Astrocyte (in vitro differentiated cells and primary cell): ENCODE data around the gene NCEH1. TPM values are rescaled to one million over a fixed set of nuclear protein-coding genes. Genes with fewer than 3 reads are reported as not detected.

ENCODE experiments used
- DNase-seq: peaks from one replicate; pipeline ENCODE4 v3.0.0-alpha.2; 2010; ENCODE audit warnings: low read depth
- FAIRE-seq: peaks from 2 replicates; lab custom pipeline; 2011; peaks lifted over from hg19 to GRCh38; lab: Jason Lieb, UNC
- H2AFZ ChIP-seq: 2 replicates; pipeline ENCODE4 v1.6.0; 2012; ENCODE audit warnings: low read depth, low read length, inconsistent platforms
- H3K27ac ChIP-seq: 2 replicates; pipeline ENCODE4 v1.5.1; 2011; ENCODE audit warnings: low read depth, low read length, inconsistent platforms
- H3K27me3 ChIP-seq: 2 replicates; pipeline ENCODE4 v1.6.0; 2011; ENCODE audit warnings: low read length, inconsistent platforms; ENCODE audit not compliant: insufficient read depth
- H3K36me3 ChIP-seq: 2 replicates; pipeline ENCODE4 v1.5.1; 2011; ENCODE audit warnings: low read length, inconsistent platforms; ENCODE audit not compliant: insufficient read depth
- H3K4me1 ChIP-seq: 2 replicates; pipeline ENCODE4 v1.5.1; 2011; ENCODE audit warnings: low read length, inconsistent platforms; ENCODE audit not compliant: insufficient read depth
- H3K4me2 ChIP-seq: 2 replicates; pipeline ENCODE4 v1.6.0; 2012; ENCODE audit warnings: low read length, inconsistent platforms
- H3K4me3 ChIP-seq: 2 replicates; pipeline ENCODE4 v1.5.1; 2011; ENCODE audit warnings: low read depth, mild to moderate bottlenecking, low read length, inconsistent platforms; ENCODE audit not compliant: insufficient read depth
- H3K79me2 ChIP-seq: 2 replicates; pipeline ENCODE4 v1.6.0; 2012; ENCODE audit warnings: mild to moderate bottlenecking, low read length, inconsistent platforms; ENCODE audit not compliant: insufficient read depth
- H3K9ac ChIP-seq: 2 replicates; pipeline ENCODE4 v1.6.0; 2012; ENCODE audit warnings: mild to moderate bottlenecking, low read length, inconsistent platforms
- H3K9me3 ChIP-seq: 2 replicates; pipeline ENCODE4 v1.5.1; 2012; ENCODE audit warnings: low read depth, mild to moderate bottlenecking, low read length, inconsistent platforms; ENCODE audit not compliant: insufficient read depth
- H4K20me1 ChIP-seq: 2 replicates; pipeline ENCODE4 v1.6.0; 2012; ENCODE audit warnings: low read length, inconsistent platforms; ENCODE audit not compliant: insufficient read depth
- H3K27ac Mint-ChIP-seq: one replicate; pipeline ENCODE4 v1.8.0; 2021; ENCODE audit warnings: mild to moderate bottlenecking, mixed read lengths; ENCODE audit not compliant: unreplicated experiment
- H3K27me3 Mint-ChIP-seq: one replicate; pipeline ENCODE4 v1.8.0; 2021; ENCODE audit warnings: low read depth, mixed read lengths; ENCODE audit not compliant: unreplicated experiment
- H3K36me3 Mint-ChIP-seq: one replicate; pipeline ENCODE4 v1.8.0; 2021; ENCODE audit warnings: low read depth, mixed read lengths; ENCODE audit not compliant: unreplicated experiment
- H3K4me1 Mint-ChIP-seq: one replicate; pipeline ENCODE4 v1.8.0; 2021; ENCODE audit warnings: low read depth, mixed read lengths; ENCODE audit not compliant: unreplicated experiment
- H3K4me3 Mint-ChIP-seq: one replicate; pipeline ENCODE4 v1.8.0; 2021; ENCODE audit warnings: mild to moderate bottlenecking, moderate library complexity, mixed read lengths; ENCODE audit not compliant: unreplicated experiment
- H3K9me3 Mint-ChIP-seq: one replicate; pipeline ENCODE4 v1.8.0; 2021; ENCODE audit warnings: mild to moderate bottlenecking, mixed read lengths; ENCODE audit not compliant: unreplicated experiment
- CTCF ChIP-seq: IDR thresholded peaks from 2 replicates; pipeline ENCODE4 v1.5.1; 2011; ENCODE audit warnings: low read depth, mild to moderate bottlenecking, inconsistent platforms, low read length, moderate library complexity; ENCODE audit not compliant: insufficient read depth
- EZH2 ChIP-seq: IDR thresholded peaks from 2 replicates; pipeline ENCODE4 v1.6.1; 2012; ENCODE audit warnings: mild to moderate bottlenecking, low read length, inconsistent platforms; ENCODE audit not compliant: insufficient read depth
- total RNA-seq: library from RNA; stranded (reverse); gene quantifications from 2 replicates; pipeline ENCODE4 v1.2.1, GENCODE V29; 2021

Gene NCEH1
- total RNA-seq, 1 donor from 2014 or later = 14.1 TPM

GRCh38 chr3:172627057-172627809 is 83.6 kb downstream of the NCEH1 start:
- TF ChIP-seq CTCF = no peak
- TF ChIP-seq EZH2 = no peak
- no peak overlapping the region for H3K9ac ChIP-seq
- no peak overlapping the region for H3K27ac Mint-ChIP-seq

GRCh38 chr3:172626021-172626640 is 84.7 kb downstream of the NCEH1 start:
- no peaks in the 10 kb centered on the region for H3K9me3 ChIP-seq
- peaks cover 20% of the 10 kb centered on the region for H3K4me1 ChIP-seq
- Mint-ChIP-seq H3K27me3 (no peaks in the 10 kb centered on the region), H3K4me3 (no peak overlapping the region), H3K9me3 (no peaks in the 10 kb centered on the region), H3K27ac (peak overlapping the region; percentile 31), H3K4me1 (peaks cover 14% of the 10 kb centered on the region), H3K36me3 (no peaks in the 10 kb centered on the region)
- no peaks in the 10 kb centered on the region for H3K27me3 ChIP-seq
- no peak for FAIRE-seq
- H3K4me3 ChIP-seq = no peak overlapping the region
- no peaks in the 10 kb centered on the region for H4K20me1 ChIP-seq
- H3K36me3 ChIP-seq = peaks cover 4% of the 10 kb centered on the region
- H2AFZ ChIP-seq = no peak overlapping the region
- peak overlapping the region; percentile 39 for H3K27ac ChIP-seq
- H3K9ac ChIP-seq = no peak overlapping the region
- DNase-seq = peak; percentile 63
- no peak for TF ChIP-seq EZH2
- H3K4me2 ChIP-seq = no peak overlapping the region
- no peaks in the 10 kb centered on the region for H3K79me2 ChIP-seq

More at GRCh38 chr3:172627057-172627809, 83.6 kb downstream of the NCEH1 start:
- Histone ChIP-seq H3K79me2 (no peaks in the 10 kb centered on the region), H3K27ac (peak overlapping the region; percentile 18), H3K36me3 (peaks cover 4% of the 10 kb centered on the region), H3K27me3 (no peaks in the 10 kb centered on the region), H3K4me1 (peaks cover 16% of the 10 kb centered on the region), H4K20me1 (no peaks in the 10 kb centered on the region), H2AFZ (no peak overlapping the region), H3K4me3 (no peak overlapping the region), H3K9me3 (no peaks in the 10 kb centered on the region), H3K4me2 (no peak overlapping the region)
- Mint-ChIP-seq H3K9me3 (no peaks in the 10 kb centered on the region), H3K4me1 (peaks cover 14% of the 10 kb centered on the region), H3K4me3 (no peak overlapping the region), H3K27me3 (no peaks in the 10 kb centered on the region), H3K36me3 (no peaks in the 10 kb centered on the region)
- FAIRE-seq (no peak), DNase-seq (peak; percentile 49)

GRCh38 chr3:172625404-172625803 is 85.5 kb downstream of the NCEH1 start:
- Histone ChIP-seq H2AFZ (no peak overlapping the region), H3K27me3 (no peaks in the 10 kb centered on the region), H3K9ac (no peak overlapping the region), H3K4me3 (no peak overlapping the region), H3K36me3 (peaks cover 3% of the 10 kb centered on the region), H3K4me2 (no peak overlapping the region), H3K9me3 (no peaks in the 10 kb centered on the region), H3K27ac (peak overlapping the region; percentile 39), H4K20me1 (no peaks in the 10 kb centered on the region), H3K4me1 (peaks cover 20% of the 10 kb centered on the region), H3K79me2 (no peaks in the 10 kb centered on the region)
- Mint-ChIP-seq H3K36me3 (no peaks in the 10 kb centered on the region), H3K9me3 (no peaks in the 10 kb centered on the region), H3K4me1 (peaks cover 14% of the 10 kb centered on the region), H3K4me3 (no peak overlapping the region), H3K27me3 (no peaks in the 10 kb centered on the region), H3K27ac (peak overlapping the region; percentile 22)
- TF ChIP-seq EZH2 = no peak
- TF ChIP-seq CTCF = no peak
- peak; percentile 38 for DNase-seq
- no peak for FAIRE-seq
